GM06990 (cell line): ENCODE data around the gene PCNA.
"Not testable (repeated sequence)": the region's sequence is repeated elsewhere in the genome, so short reads cannot be mapped to it uniquely, and the experiment has no call there.

ENCODE experiments used
- DNase-seq: peaks from one replicate; pipeline ENCODE4 v3.0.0-alpha.2; 2011; ENCODE audit not compliant: insufficient read length; ENCODE audit errors: extremely low read depth
- H3K27me3 ChIP-seq: replicated peaks from 2 replicates; pipeline ENCODE4 v1.6.0; 2011; ENCODE audit warnings: low read length; ENCODE audit not compliant: control insufficient read depth, insufficient read depth
- H3K36me3 ChIP-seq: 2 replicates; pipeline ENCODE4 v1.5.1; 2011; ENCODE audit warnings: low read length; ENCODE audit not compliant: control insufficient read depth, insufficient read depth
- H3K4me3 ChIP-seq: replicated peaks from 2 replicates; pipeline ENCODE4 v1.5.1; 2011; ENCODE audit warnings: low read depth, mild to moderate bottlenecking, control low read depth, low read length
- TF ChIP-seq, protein P1 (sequence below): IDR thresholded peaks from 2 replicates; pipeline ENCODE4 v1.5.1; 2011; ENCODE audit warnings: low read length, control low read depth, mild to moderate bottlenecking, inconsistent platforms; ENCODE audit not compliant: insufficient read depth, poor library complexity, severe bottlenecking

Gene PCNA

DNA sequence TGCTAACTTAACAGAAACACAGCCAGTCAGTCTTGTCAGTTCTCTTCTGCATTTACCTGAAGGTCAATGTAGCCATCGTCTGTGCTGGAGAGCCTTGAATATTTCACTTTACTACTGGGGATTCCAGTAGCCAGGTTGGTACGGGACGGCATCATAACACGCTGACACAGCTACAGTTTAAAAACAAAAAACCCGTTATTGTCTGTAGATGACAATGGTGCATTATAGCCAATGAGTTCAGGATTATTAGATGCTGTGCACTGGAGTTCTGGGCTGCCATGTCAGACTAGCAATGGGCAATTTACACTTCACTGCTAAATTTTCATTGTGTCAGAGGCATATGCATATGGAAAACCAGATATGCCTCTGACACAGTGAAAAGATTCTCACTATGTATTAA lies 10.5 kb downstream of the PCNA start:
- no peak overlapping the region for H3K4me3 ChIP-seq
- TF ChIP-seq, protein P1, sequence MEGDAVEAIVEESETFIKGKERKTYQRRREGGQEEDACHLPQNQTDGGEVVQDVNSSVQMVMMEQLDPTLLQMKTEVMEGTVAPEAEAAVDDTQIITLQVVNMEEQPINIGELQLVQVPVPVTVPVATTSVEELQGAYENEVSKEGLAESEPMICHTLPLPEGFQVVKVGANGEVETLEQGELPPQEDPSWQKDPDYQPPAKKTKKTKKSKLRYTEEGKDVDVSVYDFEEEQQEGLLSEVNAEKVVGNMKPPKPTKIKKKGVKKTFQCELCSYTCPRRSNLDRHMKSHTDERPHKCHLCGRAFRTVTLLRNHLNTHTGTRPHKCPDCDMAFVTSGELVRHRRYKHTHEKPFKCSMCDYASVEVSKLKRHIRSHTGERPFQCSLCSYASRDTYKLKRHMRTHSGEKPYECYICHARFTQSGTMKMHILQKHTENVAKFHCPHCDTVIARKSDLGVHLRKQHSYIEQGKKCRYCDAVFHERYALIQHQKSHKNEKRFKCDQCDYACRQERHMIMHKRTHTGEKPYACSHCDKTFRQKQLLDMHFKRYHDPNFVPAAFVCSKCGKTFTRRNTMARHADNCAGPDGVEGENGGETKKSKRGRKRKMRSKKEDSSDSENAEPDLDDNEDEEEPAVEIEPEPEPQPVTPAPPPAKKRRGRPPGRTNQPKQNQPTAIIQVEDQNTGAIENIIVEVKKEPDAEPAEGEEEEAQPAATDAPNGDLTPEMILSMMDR = no peak
- H3K36me3 ChIP-seq = peaks cover 6% of the 10 kb centered on the region
- no peak for DNase-seq
- no peaks in the 10 kb centered on the region for H3K27me3 ChIP-seq

DNA sequence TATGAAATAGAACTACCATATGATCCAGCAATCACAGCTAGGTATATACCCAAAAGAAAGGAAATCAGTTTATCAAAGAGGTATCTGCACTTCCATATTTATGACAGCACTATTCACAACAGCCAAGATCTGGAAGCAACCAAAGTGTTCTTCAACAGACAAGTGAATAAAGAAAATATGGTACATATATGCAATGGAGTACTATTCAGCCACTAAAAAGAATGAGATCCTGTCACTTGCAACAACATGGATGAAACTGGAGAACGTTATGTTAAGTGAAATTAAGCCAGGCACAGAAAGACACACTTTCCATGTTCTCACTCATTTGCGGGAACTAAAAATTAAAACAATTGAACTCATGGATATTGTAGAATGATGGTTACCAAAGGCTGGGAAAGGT lies 15.3 kb downstream of the PCNA start:
- TF ChIP-seq, protein P1 = no peak
- Histone ChIP-seq H3K4me3 (no peak overlapping the region), H3K27me3 (no peaks in the 10 kb centered on the region), H3K36me3 (peaks cover 10% of the 10 kb centered on the region)
- no peak for DNase-seq

DNA sequence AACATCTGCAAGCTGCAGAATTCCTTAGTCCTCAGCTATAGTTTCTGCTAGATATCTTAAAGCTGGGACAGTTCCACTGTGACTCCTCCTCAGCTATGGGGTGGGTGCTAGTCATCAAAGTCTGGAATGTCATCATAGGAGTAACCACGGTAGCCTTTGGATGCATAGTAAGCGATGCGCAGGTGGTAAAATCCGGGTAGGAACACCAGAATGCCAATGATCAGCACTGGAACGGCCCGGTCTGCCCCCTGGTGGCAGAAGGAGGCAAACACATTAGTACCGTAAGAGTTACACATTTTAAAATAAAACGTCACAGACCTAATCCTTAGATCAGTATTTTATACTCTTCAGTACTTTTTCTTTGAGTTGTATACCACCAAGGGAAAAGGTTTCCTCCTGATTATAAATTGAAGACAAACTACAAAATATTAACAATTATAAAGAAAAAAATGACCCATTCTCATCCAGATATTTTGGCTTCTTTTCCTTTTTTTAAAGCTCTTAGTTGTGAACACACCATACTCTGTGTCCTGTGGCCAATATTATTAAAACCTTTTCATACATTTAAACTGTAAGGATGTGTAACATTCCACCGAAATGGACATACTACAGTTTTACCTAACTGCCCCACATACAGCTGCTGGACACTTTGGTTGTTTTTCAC lies 18.9 kb downstream of the PCNA start:
- H3K4me3 ChIP-seq = no peak overlapping the region
- H3K27me3 ChIP-seq = no peaks in the 10 kb centered on the region
- H3K36me3 ChIP-seq = peaks cover 13% of the 10 kb centered on the region
- no peak for DNase-seq
- TF ChIP-seq, protein P1 = peak; percentile 79

DNA sequence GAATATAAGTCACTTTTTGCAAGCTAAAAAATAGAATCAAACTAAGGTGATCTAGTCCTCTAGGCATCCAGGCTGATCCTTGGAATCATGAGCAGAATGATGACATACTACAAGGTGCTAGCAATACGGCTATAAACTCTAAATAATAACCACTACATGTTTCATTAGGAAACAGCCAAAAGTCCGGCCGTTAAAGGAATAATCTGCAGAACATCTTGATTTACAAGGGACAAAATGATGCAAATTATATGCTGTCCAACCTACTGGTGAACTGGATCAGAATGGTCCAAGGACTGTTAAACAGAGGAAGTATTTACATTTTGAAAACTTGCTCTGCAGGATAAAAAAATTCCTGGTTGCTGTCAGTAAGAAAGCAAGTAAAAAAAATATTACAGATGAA lies 19.8 kb downstream of the PCNA start:
- DNase-seq, H3K27me3 ChIP-seq, H3K4me3 ChIP-seq: not testable (repeated sequence)
- peaks cover 13% of the 10 kb centered on the region for H3K36me3 ChIP-seq

DNA sequence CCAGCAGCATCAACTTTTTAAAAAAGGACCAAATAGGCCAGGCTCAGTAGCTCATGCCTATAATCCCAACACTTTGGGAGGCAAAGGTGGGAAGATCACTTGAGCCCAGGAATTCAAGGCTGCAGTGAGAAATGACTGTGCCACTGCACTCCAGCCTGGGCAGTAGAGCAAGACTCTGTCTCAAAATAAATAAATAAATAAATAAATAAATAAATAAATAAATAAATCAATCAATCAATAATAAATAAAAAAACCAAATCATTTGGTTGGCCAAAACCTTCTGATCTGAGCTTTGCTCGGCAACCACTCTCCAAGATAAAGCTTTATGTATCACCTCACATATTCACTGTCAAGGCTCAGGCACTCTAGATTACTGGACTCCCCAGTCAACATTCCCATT lies 20.7 kb downstream of the PCNA start:
- not testable (repeated sequence) for H3K27me3 ChIP-seq, H3K4me3 ChIP-seq, DNase-seq
- peaks cover 13% of the 10 kb centered on the region for H3K36me3 ChIP-seq

DNA sequence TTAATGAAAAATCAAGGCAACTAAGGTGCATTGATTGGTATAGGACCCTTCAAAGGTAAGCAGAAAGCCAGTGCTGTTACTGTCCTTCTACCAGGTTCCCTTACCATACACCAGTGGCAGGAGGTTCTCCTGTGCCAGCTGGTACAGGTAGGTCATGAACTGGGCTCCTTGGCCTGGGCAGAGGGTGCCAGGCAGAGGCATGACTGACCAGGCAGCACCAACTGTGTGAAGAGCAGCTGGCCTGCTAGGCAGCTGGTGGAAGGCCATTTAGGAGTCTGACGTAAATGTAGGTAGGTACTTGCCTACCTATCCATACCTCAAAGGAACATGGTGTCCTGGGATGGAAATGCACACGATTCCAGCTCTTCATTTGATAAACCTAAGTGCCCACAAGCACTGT lies 23.3 kb downstream of the PCNA start:
- no peaks in the 10 kb centered on the region for H3K27me3 ChIP-seq
- H3K4me3 ChIP-seq = no peak overlapping the region
- H3K36me3 ChIP-seq = peaks cover 8% of the 10 kb centered on the region
- DNase-seq = no peak
- TF ChIP-seq, protein P1 = no peak

DNA sequence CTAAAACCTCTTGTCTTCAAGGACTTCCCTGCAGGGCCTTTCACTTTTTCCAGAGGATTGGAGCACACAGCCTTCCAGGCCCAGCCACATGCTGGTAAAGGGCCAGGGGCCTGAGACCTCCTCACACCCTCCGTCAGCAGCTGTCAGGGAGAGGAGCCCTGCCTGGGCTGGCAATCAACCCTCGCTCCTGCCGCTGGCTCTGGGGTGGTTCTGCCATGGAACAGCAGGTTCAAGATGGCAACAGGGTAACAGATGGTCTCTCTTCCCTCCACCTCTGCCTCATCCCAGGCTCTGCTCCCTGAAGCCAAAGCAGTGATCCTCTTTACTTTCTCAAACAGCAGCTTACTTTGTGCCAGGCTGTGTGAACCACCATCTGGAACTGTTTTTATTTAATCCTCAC lies 23.8 kb downstream of the PCNA start:
- DNase-seq = no peak
- Histone ChIP-seq H3K4me3 (no peak overlapping the region), H3K27me3 (no peaks in the 10 kb centered on the region), H3K36me3 (peaks cover 6% of the 10 kb centered on the region)
- TF ChIP-seq, protein P1 = no peak
